ENCODE measurements around the gene PDLIM4.

GRCh38 chr5:132298298-132299212, 41.1 kb downstream of the PDLIM4 start:
- TF ChIP-seq EP300 (conservative IDR thresholded peaks at IDR 0.05; ENCODE audit: poor library complexity, severe bottlenecking) (no peak), POLR2AphosphoS5 (IDR thresholded peaks at IDR 0.05) (no peak), EZH2 (IDR thresholded peaks at IDR 0.05; ENCODE audit: borderline replicate concordance, insufficient read depth, low read length, poor library complexity, severe bottlenecking) (no peak), MXI1 (conservative IDR thresholded peaks at IDR 0.05; ENCODE audit: poor library complexity, severe bottlenecking) (no peak), TAF1 (IDR thresholded peaks at IDR 0.05; ENCODE audit: low read depth) (no peak)
- TF ChIP-seq, protein P1, sequence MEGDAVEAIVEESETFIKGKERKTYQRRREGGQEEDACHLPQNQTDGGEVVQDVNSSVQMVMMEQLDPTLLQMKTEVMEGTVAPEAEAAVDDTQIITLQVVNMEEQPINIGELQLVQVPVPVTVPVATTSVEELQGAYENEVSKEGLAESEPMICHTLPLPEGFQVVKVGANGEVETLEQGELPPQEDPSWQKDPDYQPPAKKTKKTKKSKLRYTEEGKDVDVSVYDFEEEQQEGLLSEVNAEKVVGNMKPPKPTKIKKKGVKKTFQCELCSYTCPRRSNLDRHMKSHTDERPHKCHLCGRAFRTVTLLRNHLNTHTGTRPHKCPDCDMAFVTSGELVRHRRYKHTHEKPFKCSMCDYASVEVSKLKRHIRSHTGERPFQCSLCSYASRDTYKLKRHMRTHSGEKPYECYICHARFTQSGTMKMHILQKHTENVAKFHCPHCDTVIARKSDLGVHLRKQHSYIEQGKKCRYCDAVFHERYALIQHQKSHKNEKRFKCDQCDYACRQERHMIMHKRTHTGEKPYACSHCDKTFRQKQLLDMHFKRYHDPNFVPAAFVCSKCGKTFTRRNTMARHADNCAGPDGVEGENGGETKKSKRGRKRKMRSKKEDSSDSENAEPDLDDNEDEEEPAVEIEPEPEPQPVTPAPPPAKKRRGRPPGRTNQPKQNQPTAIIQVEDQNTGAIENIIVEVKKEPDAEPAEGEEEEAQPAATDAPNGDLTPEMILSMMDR (IDR thresholded peaks at IDR 0.05; ENCODE audit: poor library complexity, severe bottlenecking): no peak
- TF ChIP-seq, protein P2, sequence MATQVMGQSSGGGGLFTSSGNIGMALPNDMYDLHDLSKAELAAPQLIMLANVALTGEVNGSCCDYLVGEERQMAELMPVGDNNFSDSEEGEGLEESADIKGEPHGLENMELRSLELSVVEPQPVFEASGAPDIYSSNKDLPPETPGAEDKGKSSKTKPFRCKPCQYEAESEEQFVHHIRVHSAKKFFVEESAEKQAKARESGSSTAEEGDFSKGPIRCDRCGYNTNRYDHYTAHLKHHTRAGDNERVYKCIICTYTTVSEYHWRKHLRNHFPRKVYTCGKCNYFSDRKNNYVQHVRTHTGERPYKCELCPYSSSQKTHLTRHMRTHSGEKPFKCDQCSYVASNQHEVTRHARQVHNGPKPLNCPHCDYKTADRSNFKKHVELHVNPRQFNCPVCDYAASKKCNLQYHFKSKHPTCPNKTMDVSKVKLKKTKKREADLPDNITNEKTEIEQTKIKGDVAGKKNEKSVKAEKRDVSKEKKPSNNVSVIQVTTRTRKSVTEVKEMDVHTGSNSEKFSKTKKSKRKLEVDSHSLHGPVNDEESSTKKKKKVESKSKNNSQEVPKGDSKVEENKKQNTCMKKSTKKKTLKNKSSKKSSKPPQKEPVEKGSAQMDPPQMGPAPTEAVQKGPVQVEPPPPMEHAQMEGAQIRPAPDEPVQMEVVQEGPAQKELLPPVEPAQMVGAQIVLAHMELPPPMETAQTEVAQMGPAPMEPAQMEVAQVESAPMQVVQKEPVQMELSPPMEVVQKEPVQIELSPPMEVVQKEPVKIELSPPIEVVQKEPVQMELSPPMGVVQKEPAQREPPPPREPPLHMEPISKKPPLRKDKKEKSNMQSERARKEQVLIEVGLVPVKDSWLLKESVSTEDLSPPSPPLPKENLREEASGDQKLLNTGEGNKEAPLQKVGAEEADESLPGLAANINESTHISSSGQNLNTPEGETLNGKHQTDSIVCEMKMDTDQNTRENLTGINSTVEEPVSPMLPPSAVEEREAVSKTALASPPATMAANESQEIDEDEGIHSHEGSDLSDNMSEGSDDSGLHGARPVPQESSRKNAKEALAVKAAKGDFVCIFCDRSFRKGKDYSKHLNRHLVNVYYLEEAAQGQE (IDR thresholded peaks at IDR 0.05; ENCODE audit: borderline replicate concordance): no peak

Data from neural cell (in vitro differentiated cells).